Measurements from ENCODE around the gene UNC79.
"Not testable (repeated sequence)": the region's sequence is repeated elsewhere in the genome, so short reads cannot be mapped to it uniquely, and the experiment has no call there.

Gene UNC79

DNA sequence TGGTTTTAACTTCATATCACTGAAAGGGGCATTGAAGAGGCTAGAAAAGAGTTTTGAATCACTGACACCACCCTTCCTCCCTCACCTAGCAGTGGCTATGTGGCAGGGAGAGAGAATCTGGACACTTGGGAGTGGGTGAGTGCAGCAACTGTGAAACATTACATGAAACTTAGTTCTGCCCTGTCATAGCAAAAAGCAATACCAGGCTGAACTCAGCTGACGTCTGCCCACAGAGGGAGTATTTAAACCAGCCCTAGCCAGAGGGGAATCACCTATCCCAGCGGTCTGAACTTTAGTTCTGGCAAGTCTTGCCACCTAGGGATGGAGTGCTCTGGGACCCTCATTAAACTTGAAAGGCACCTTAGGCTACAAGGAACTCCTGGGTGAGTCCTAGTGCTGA lies 20.7 kb upstream of the UNC79 start:
- DNase-seq (ENCODE audit: low read depth), result no peak
- TF ChIP-seq, protein P1, sequence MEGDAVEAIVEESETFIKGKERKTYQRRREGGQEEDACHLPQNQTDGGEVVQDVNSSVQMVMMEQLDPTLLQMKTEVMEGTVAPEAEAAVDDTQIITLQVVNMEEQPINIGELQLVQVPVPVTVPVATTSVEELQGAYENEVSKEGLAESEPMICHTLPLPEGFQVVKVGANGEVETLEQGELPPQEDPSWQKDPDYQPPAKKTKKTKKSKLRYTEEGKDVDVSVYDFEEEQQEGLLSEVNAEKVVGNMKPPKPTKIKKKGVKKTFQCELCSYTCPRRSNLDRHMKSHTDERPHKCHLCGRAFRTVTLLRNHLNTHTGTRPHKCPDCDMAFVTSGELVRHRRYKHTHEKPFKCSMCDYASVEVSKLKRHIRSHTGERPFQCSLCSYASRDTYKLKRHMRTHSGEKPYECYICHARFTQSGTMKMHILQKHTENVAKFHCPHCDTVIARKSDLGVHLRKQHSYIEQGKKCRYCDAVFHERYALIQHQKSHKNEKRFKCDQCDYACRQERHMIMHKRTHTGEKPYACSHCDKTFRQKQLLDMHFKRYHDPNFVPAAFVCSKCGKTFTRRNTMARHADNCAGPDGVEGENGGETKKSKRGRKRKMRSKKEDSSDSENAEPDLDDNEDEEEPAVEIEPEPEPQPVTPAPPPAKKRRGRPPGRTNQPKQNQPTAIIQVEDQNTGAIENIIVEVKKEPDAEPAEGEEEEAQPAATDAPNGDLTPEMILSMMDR (IDR thresholded peaks at IDR 0.05; ENCODE audit: control insufficient read depth, extremely low read depth, insufficient read depth), result no peak
- no peak overlapping the region for H3K4me3 ChIP-seq (ENCODE audit: low read depth, low read length)

DNA sequence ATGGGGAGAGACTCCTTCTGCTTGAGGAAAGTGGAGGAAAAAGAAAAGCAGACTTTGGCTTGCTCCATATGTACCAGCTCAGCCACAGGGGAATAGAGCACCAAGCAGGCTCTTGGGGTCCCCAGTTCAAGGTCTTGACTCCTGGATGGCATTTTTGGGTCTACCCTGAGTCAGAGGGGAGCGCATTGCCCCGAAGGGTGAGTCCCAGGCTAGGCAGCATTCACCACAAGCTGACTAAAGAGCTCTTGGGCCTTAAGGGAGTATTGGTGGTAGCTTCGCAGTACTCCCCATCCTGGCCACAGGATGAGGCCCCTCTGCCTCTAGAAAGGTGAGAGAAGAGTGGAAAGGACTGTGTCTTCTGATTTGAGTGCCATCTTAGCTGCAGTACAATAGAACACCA lies 19.8 kb upstream of the UNC79 start:
- TF ChIP-seq, protein P1 (IDR thresholded peaks at IDR 0.05; ENCODE audit: control insufficient read depth, extremely low read depth, insufficient read depth), result no peak
- no peak for DNase-seq (ENCODE audit: low read depth)
- no peak overlapping the region for H3K4me3 ChIP-seq (ENCODE audit: low read depth, low read length)

DNA sequence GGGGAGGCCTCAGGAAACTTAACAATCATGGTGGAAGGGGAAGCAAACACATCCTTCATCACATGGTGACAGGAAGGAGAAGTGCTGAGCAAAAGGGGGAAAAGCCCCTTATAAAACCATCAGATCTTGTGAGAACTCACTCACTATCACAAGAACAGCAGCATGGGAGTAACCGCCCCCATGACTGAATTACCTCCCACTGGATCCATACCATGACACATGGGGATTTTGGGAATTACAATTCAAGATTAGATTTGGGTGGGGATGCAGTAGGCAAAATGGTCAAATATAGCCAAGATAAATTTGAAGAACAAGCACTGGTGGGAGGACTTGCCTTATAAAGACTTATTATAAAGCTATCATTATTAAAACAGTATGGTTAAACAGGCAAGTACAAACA lies 5.6 kb upstream of the UNC79 start:
- H3K4me3 ChIP-seq (ENCODE audit: low read depth, low read length); DNase-seq (ENCODE audit: low read depth): not testable (repeated sequence)

DNA sequence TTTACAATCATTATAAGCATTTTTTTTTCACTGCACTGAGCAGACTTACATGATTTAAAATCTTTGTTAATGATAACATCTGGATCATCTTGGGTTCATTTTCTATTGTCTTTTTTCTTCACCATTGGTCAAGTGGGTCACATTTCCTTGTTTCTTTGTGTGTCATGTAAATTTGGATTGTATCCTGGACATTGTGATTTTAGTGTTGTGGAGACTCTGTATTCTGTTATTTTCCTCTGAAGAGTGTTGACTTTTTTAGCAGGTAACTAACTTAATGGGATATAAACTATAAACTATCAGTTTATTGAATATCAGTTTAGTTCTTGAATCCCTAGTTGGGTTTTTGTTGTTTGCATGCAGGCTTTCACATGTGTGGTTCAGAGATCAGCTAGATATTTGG lies 4.0 kb upstream of the UNC79 start:
- TF ChIP-seq, protein P1 (IDR thresholded peaks at IDR 0.05; ENCODE audit: control insufficient read depth, extremely low read depth, insufficient read depth), result no peak
- no peak for DNase-seq (ENCODE audit: low read depth)
- H3K4me3 ChIP-seq (ENCODE audit: low read depth, low read length), result no peak overlapping the region

DNA sequence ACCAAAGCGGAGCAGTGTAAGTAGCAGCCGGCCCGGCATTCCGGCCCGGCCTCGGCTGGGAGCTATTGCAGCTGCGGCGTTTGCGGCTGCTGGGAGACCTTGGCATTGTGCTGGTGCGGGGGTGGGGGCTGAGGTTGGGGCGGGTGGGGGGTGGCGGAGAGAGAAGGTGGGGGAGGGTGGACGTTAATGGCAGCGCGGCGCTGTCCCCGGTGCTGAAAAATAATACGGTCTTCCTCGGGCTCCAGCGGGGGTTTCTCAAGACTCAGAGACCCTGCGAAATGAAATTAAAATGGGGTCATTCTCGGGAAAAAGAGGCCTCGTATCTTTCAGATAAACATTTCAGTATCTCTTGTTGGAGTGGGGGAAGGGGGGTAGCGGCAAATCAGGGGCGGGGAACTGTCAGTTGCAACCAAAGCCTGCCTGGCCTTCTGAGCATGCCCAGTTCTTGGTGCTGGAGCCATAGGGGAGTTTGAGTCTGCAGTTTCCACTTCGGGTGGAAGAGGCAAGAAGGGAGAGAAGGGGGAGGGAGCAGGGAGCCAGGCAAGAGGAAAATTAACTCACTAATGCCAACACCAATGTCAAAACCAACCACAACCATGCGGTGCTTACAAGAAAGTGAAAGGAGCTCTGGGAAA lies 414 bp downstream of the UNC79 start:
- TF ChIP-seq, protein P1 (IDR thresholded peaks at IDR 0.05; ENCODE audit: control insufficient read depth, extremely low read depth, insufficient read depth), result no peak
- no peak for DNase-seq (ENCODE audit: low read depth)
- H3K4me3 ChIP-seq (ENCODE audit: low read depth, low read length), result no peak overlapping the region

DNA sequence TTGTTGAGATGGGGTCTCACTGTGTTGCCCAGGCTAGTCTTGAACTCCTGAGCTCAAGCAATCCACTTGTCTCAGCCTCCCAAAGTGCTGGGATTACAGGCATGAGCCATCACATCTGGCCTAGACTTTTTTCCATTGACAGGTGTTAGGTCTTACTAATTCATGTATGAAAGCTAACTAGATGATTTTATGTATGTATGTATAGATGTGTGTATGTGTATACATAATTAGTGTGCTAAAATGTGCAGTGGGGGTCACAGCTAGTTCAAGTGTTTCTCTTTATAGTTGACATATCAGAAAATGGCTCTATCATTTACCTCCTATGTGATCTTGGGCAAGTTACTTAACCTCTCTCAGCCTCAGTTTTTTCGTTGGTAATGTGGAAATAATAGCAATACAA lies 23.5 kb downstream of the UNC79 start:
- H3K4me3 ChIP-seq (ENCODE audit: low read depth, low read length), result no peak overlapping the region
- DNase-seq (ENCODE audit: low read depth), result no peak
- TF ChIP-seq, protein P1 (IDR thresholded peaks at IDR 0.05; ENCODE audit: control insufficient read depth, extremely low read depth, insufficient read depth), result no peak

DNA sequence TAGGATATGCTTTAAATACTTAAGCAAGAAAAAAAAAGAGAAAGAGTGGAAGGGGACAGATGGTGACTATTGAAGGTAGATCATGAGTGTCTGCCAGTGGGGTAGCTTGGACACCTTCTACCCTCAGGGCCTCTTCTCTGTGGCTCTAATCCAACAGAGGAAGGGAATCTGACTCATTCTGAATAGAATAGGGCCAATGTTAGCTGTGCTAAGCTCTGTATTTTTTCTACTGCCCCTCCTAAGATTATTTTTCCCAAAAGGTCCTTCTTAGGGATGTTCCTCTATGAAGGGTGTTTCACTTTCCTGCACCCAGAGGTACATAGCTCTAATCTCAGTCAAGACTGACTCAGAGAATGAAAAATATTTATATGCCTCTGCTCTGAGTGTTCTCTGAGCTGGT lies 25.6 kb downstream of the UNC79 start:
- H3K4me3 ChIP-seq (ENCODE audit: low read depth, low read length), result no peak overlapping the region
- TF ChIP-seq, protein P1 (IDR thresholded peaks at IDR 0.05; ENCODE audit: control insufficient read depth, extremely low read depth, insufficient read depth), result no peak
- DNase-seq (ENCODE audit: low read depth), result no peak
